GM12878 (cell line): ENCODE data around the gene FARSB. TPM values are rescaled to one million over a fixed set of nuclear protein-coding genes. Genes with fewer than 3 reads are reported as not detected.

Source experiments
- ASH2L ChIP-seq: fragments of 300-600, 200-600 bp; sonication (generic); IDR thresholded peaks from 2 replicates; pipeline ENCODE4 v1.6.1; 2017; ENCODE audit warnings: low read depth, mild to moderate bottlenecking, borderline replicate concordance
- EED ChIP-seq: sonication (generic); IDR thresholded peaks from 2 replicates; pipeline ENCODE4 v1.6.1; 2016; ENCODE audit warnings: antibody characterized with exemption, low read depth
- ESRRA ChIP-seq: IDR thresholded peaks from 2 replicates; pipeline ENCODE4 v1.6.1; 2012; ENCODE audit warnings: mild to moderate bottlenecking, low read length, improper control_type of control experiment
- GABPA ChIP-seq: IDR thresholded peaks from 2 replicates; pipeline ENCODE4 v1.6.1; 2014; ENCODE audit warnings: antibody characterized with exemption, low read depth, mild to moderate bottlenecking, inconsistent platforms
- MXI1 ChIP-seq: fragments of 150-350 bp; IDR thresholded peaks from 2 replicates; pipeline ENCODE4 v1.6.1; 2011; ENCODE audit warnings: low read depth, mild to moderate bottlenecking, inconsistent platforms, low read length, improper control_type of control experiment
- NBN ChIP-seq: fragments of 450-650 bp; IDR thresholded peaks from 2 replicates; pipeline ENCODE4 v1.6.1; 2016
- POLR2AphosphoS5 ChIP-seq: IDR thresholded peaks from 2 replicates; pipeline ENCODE4 v1.6.1; 2011; ENCODE audit warnings: mild to moderate bottlenecking, low read length, inconsistent platforms
- RB1 ChIP-seq: fragments of 450-650 bp; formaldehyde crosslinking; IDR thresholded peaks from 2 replicates; pipeline ENCODE4 v1.6.1; 2017; ENCODE audit warnings: mild to moderate bottlenecking, borderline replicate concordance
- SMAD5 ChIP-seq: IDR thresholded peaks from 2 replicates; pipeline ENCODE4 v1.6.1; 2016; ENCODE audit warnings: antibody characterized with exemption, low read depth
- TAF1 ChIP-seq: IDR thresholded peaks from 2 replicates; pipeline ENCODE4 v1.6.1; 2011; ENCODE audit warnings: mild to moderate bottlenecking, low read depth, low read length, borderline replicate concordance
- TCF3 ChIP-seq: IDR thresholded peaks from 2 replicates; pipeline ENCODE4 v1.6.1; 2012; ENCODE audit warnings: low read depth, mild to moderate bottlenecking, low read length, borderline replicate concordance; ENCODE audit not compliant: insufficient read depth
- polyA plus RNA-seq, 11 experiments: library from polyadenylated mRNA; depleted of rRNA in 4 of 11; unstranded in 6 of 11; stranded (reverse) in 5 of 11; fragments of >200 nt; fragmentation: Nextera tagmentation in 4 of 11; fragmentation: Illumina TruSeq in 1 of 11; extraction: Ambion mirVana in 4 of 11; extraction: Trizol in 1 of 11; gene quantifications; 1 replicate in 1 of 11; 2 replicates in 10 of 11; pipeline versions ENCODE4 v1.2.1 to v1.2.3, GENCODE V29; 2011 to 2016; ENCODE audit warnings: inconsistent platforms in 2 of 11, missing spikeins in 2 of 11, low read depth in 1 of 11
- total RNA-seq, 4 experiments: library from RNA; depleted of rRNA in 3 of 4; stranded (reverse); fragments of >200 nt in 3 of 4; fragmentation: Illumina TruSeq in 1 of 4; extraction: Trizol in 1 of 4; gene quantifications; 2 replicates each; pipeline versions ENCODE4 v1.2.1 to v1.2.3, GENCODE V29; 2013 to 2021
- TF ChIP-seq, protein P1 (sequence below): fragments of 150-350 bp; IDR thresholded peaks from 2 replicates; pipeline ENCODE4 v1.6.1; 2016; ENCODE audit warnings: low read depth, low read length
- TF ChIP-seq, protein P2 (sequence below): IDR thresholded peaks from 2 replicates; pipeline ENCODE4 v1.6.1; 2011; ENCODE audit warnings: borderline replicate concordance, low read depth, mild to moderate bottlenecking, moderate library complexity, mixed read lengths, low read length; ENCODE audit not compliant: insufficient read depth; ENCODE audit errors: extremely low read length
- TF ChIP-seq, protein P3 (sequence below): fragments of 450-650 bp; IDR thresholded peaks from 2 replicates; pipeline ENCODE4 v1.6.1; 2017; ENCODE audit warnings: borderline replicate concordance
- TF ChIP-seq, protein P4 (sequence below): fragments of 450-650 bp; IDR thresholded peaks from 2 replicates; pipeline ENCODE4 v1.6.1; 2016; ENCODE audit warnings: mild to moderate bottlenecking, moderate library complexity, borderline replicate concordance
- TF ChIP-seq, protein P5 (sequence below): fragments of 450-650 bp; IDR thresholded peaks from 2 replicates; pipeline ENCODE4 v1.6.1; 2016; ENCODE audit warnings: mild to moderate bottlenecking

The FARSB gene
- total and polyA plus RNA-seq, 10 of the 15 experiments (the other 5 are each of a cell fraction or from before 2014, with no cell fraction given) = 32.4 to 127 (median 73.8) TPM

DNA sequence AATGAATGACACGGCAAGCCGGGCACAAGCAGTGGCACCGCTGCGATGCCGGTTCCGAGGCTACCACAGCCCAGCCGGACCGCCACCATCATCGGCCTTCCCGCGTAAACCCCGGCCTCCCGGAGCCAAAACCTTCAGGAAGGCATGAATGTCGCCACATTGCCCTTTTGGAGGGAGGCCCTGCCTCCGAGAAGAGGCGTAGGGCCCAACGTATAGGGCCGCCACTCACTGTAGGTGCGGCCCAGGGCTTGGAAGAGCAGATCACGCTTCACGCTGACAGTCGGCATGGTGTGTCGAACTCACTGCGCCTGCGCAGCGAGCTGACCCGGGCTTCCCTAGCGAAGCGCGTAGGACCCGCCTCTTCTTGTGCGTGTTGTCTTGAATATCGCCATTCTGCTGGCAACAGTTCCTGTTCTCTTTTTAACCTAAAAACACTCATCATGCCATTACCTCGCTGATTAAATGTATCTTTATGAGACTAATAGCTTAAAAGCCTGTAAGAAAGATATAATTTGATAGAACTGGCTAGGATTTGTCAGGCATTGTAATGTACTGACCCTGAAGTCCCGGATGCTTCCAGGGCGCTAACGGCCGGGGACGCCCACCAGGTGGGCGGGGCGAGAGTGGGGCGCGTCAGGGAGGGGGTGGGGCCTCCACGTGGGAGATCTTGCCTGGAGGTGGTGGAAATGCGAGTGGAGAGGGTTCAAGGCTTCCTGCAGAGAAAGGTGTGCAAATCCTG lies at the start of gene FARSB (continued):
- TF ChIP-seq, protein P1, sequence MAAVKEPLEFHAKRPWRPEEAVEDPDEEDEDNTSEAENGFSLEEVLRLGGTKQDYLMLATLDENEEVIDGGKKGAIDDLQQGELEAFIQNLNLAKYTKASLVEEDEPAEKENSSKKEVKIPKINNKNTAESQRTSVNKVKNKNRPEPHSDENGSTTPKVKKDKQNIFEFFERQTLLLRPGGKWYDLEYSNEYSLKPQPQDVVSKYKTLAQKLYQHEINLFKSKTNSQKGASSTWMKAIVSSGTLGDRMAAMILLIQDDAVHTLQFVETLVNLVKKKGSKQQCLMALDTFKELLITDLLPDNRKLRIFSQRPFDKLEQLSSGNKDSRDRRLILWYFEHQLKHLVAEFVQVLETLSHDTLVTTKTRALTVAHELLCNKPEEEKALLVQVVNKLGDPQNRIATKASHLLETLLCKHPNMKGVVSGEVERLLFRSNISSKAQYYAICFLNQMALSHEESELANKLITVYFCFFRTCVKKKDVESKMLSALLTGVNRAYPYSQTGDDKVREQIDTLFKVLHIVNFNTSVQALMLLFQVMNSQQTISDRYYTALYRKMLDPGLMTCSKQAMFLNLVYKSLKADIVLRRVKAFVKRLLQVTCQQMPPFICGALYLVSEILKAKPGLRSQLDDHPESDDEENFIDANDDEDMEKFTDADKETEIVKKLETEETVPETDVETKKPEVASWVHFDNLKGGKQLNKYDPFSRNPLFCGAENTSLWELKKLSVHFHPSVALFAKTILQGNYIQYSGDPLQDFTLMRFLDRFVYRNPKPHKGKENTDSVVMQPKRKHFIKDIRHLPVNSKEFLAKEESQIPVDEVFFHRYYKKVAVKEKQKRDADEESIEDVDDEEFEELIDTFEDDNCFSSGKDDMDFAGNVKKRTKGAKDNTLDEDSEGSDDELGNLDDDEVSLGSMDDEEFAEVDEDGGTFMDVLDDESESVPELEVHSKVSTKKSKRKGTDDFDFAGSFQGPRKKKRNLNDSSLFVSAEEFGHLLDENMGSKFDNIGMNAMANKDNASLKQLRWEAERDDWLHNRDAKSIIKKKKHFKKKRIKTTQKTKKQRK = no peak
- TF ChIP-seq, protein P2, sequence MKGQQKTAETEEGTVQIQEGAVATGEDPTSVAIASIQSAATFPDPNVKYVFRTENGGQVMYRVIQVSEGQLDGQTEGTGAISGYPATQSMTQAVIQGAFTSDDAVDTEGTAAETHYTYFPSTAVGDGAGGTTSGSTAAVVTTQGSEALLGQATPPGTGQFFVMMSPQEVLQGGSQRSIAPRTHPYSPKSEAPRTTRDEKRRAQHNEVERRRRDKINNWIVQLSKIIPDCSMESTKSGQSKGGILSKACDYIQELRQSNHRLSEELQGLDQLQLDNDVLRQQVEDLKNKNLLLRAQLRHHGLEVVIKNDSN = no peak
- peak; percentile 75 for TF ChIP-seq SMAD5
- TF ChIP-seq POLR2AphosphoS5 = peak; percentile 95
- TF ChIP-seq, protein P3, sequence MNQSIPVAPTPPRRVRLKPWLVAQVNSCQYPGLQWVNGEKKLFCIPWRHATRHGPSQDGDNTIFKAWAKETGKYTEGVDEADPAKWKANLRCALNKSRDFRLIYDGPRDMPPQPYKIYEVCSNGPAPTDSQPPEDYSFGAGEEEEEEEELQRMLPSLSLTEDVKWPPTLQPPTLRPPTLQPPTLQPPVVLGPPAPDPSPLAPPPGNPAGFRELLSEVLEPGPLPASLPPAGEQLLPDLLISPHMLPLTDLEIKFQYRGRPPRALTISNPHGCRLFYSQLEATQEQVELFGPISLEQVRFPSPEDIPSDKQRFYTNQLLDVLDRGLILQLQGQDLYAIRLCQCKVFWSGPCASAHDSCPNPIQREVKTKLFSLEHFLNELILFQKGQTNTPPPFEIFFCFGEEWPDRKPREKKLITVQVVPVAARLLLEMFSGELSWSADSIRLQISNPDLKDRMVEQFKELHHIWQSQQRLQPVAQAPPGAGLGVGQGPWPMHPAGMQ = peak; percentile 100
- TF ChIP-seq ASH2L = 0 out of 2 replicates have a peak, but pooled peaks have one; percentile 42
- no peak for TF ChIP-seq EED
- TF ChIP-seq TAF1 = peak; percentile 88
- TF ChIP-seq MXI1 = peak; percentile 99
- TF ChIP-seq GABPA = no peak
- TF ChIP-seq ESRRA = no peak
- TF ChIP-seq TCF3 = peak; percentile 35; the same call in 1 of the 2 replicates
- peak; percentile 75; the same call in 1 of the 2 replicates for TF ChIP-seq NBN
- peak; percentile 90; the same call in 1 of the 2 replicates for TF ChIP-seq RB1
- TF ChIP-seq, protein P4, sequence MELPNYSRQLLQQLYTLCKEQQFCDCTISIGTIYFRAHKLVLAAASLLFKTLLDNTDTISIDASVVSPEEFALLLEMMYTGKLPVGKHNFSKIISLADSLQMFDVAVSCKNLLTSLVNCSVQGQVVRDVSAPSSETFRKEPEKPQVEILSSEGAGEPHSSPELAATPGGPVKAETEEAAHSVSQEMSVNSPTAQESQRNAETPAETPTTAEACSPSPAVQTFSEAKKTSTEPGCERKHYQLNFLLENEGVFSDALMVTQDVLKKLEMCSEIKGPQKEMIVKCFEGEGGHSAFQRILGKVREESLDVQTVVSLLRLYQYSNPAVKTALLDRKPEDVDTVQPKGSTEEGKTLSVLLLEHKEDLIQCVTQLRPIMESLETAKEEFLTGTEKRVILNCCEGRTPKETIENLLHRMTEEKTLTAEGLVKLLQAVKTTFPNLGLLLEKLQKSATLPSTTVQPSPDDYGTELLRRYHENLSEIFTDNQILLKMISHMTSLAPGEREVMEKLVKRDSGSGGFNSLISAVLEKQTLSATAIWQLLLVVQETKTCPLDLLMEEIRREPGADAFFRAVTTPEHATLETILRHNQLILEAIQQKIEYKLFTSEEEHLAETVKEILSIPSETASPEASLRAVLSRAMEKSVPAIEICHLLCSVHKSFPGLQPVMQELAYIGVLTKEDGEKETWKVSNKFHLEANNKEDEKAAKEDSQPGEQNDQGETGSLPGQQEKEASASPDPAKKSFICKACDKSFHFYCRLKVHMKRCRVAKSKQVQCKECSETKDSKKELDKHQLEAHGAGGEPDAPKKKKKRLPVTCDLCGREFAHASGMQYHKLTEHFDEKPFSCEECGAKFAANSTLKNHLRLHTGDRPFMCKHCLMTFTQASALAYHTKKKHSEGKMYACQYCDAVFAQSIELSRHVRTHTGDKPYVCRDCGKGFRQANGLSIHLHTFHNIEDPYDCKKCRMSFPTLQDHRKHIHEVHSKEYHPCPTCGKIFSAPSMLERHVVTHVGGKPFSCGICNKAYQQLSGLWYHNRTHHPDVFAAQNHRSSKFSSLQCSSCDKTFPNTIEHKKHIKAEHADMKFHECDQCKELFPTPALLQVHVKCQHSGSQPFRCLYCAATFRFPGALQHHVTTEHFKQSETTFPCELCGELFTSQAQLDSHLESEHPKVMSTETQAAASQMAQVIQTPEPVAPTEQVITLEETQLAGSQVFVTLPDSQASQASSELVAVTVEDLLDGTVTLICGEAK = peak; percentile 27; the same call in 1 of the 2 replicates
- TF ChIP-seq, protein P5, sequence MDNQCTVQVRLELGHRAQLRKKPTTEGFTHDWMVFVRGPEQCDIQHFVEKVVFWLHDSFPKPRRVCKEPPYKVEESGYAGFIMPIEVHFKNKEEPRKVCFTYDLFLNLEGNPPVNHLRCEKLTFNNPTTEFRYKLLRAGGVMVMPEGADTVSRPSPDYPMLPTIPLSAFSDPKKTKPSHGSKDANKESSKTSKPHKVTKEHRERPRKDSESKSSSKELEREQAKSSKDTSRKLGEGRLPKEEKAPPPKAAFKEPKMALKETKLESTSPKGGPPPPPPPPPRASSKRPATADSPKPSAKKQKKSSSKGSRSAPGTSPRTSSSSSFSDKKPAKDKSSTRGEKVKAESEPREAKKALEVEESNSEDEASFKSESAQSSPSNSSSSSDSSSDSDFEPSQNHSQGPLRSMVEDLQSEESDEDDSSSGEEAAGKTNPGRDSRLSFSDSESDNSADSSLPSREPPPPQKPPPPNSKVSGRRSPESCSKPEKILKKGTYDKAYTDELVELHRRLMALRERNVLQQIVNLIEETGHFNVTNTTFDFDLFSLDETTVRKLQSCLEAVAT = peak; percentile 37
